Activated T-helper 2 cell treated with anti-CD3 and anti-CD28 coated beads, Interferon-gamma antibody, Interleukin-2, Interleukin-4, amounts not matched to agents 10 μg/mL and 5 μg/mL and 100 μg/mL, durations not matched to agents 14 hours and 24 hours and 36 hours (primary cell): ENCODE measurements around the gene BCL11B. TPM values are rescaled to one million over a fixed set of nuclear protein-coding genes. Genes with fewer than 3 reads are reported as not detected.

ENCODE experiments used
- DNase-seq: peaks from one replicate; pipeline ENCODE4 v3.0.0; 2021; ENCODE audit warnings: low spot score
- H3K27ac Mint-ChIP-seq: one replicate; pipeline ENCODE4 v1.8.0; 2021; ENCODE audit warnings: mixed read lengths
- H3K27me3 Mint-ChIP-seq: one replicate; pipeline ENCODE4 v1.8.0; 2021; ENCODE audit warnings: low read depth, mixed read lengths
- H3K36me3 Mint-ChIP-seq: one replicate; pipeline ENCODE4 v1.8.0; 2021; ENCODE audit warnings: low read depth, mixed read lengths
- H3K4me1 Mint-ChIP-seq: one replicate; pipeline ENCODE4 v1.8.0; 2021; ENCODE audit warnings: low read depth, mixed read lengths
- H3K4me3 Mint-ChIP-seq: one replicate; pipeline ENCODE4 v1.8.0; 2021; ENCODE audit warnings: low read depth, mild to moderate bottlenecking, moderate library complexity, mixed read lengths
- H3K9me3 Mint-ChIP-seq: one replicate; pipeline ENCODE4 v1.8.0; 2021; ENCODE audit warnings: mixed read lengths
- intact Hi-C: fragments of 100-400 bp; cut with micrococcal nuclease; formaldehyde crosslinking; loops from one replicate; pipeline ENCODE4 v1.15.1; 2023
- total RNA-seq: library from RNA; stranded (reverse); gene quantifications from 2 replicates; pipeline ENCODE4 v1.2.3, GENCODE V29; 2022

Gene BCL11B
- total RNA-seq, 1 donor from 2014 or later, result 34.1 TPM

- intact Hi-C loops, result no loop called here
- no peaks in the 10 kb centered on the region for H3K27me3 Mint-ChIP-seq
- H3K36me3 Mint-ChIP-seq, result peaks cover 35% of the 10 kb centered on the region
- no peak overlapping the region for H3K4me3 Mint-ChIP-seq
- no peak for DNase-seq
- no peaks in the 10 kb centered on the region for H3K9me3 Mint-ChIP-seq
- H3K27ac Mint-ChIP-seq, result peak overlapping the region; percentile 92
- peaks cover 89% of the 10 kb centered on the region for H3K4me1 Mint-ChIP-seq
Observed at GRCh38 chr14:99211410-99211809, 60.6 kb downstream of the BCL11B start.

GRCh38 chr14:99210333-99210732 lies 61.7 kb downstream of the BCL11B start:
- Mint-ChIP-seq H3K4me3 (no peak overlapping the region), H3K27me3 (no peaks in the 10 kb centered on the region), H3K4me1 (peaks cover 90% of the 10 kb centered on the region), H3K27ac (peak overlapping the region; percentile 62), H3K9me3 (no peaks in the 10 kb centered on the region), H3K36me3 (peaks cover 46% of the 10 kb centered on the region)
- no peak for DNase-seq
- intact Hi-C loops, result no loop called here

GRCh38 chr14:99209409-99209808 lies 62.6 kb downstream of the BCL11B start:
- Mint-ChIP-seq H3K27me3 (no peaks in the 10 kb centered on the region), H3K36me3 (peaks cover 55% of the 10 kb centered on the region), H3K4me1 (peaks cover 92% of the 10 kb centered on the region), H3K27ac (peak overlapping the region; percentile 63), H3K9me3 (no peaks in the 10 kb centered on the region), H3K4me3 (no peak overlapping the region)
- DNase-seq, result no peak
- intact Hi-C loops, result no loop called here

- no peak for DNase-seq
- Mint-ChIP-seq H3K4me1 (peaks cover 95% of the 10 kb centered on the region), H3K4me3 (no peak overlapping the region), H3K27me3 (no peaks in the 10 kb centered on the region), H3K9me3 (no peaks in the 10 kb centered on the region), H3K27ac (peak overlapping the region; percentile 72), H3K36me3 (peaks cover 56% of the 10 kb centered on the region)
- intact Hi-C loops, result no loop called here
Observed at GRCh38 chr14:99208318-99208717, 63.7 kb downstream of the BCL11B start.

- DNase-seq, result no peak
- intact Hi-C loops, result loop anchor here (2.0 kb wide), 1 partner anchor 15 kb away; no protein-coding TSS in a partner anchor
- H3K27me3 Mint-ChIP-seq, result no peaks in the 10 kb centered on the region
- H3K4me3 Mint-ChIP-seq, result no peak overlapping the region
- H3K4me1 Mint-ChIP-seq, result peaks cover 95% of the 10 kb centered on the region
- H3K9me3 Mint-ChIP-seq, result no peaks in the 10 kb centered on the region
- peak overlapping the region; percentile 72 for H3K27ac Mint-ChIP-seq
- H3K36me3 Mint-ChIP-seq, result peaks cover 54% of the 10 kb centered on the region
Observed at GRCh38 chr14:99207456-99207855, 64.5 kb downstream of the BCL11B start.

GRCh38 chr14:99206090-99206489 lies 65.9 kb downstream of the BCL11B start:
- DNase-seq, result no peak
- peak overlapping the region; percentile 24 for H3K4me3 Mint-ChIP-seq
- H3K9me3 Mint-ChIP-seq, result no peaks in the 10 kb centered on the region
- H3K4me1 Mint-ChIP-seq, result peaks cover 91% of the 10 kb centered on the region
- H3K36me3 Mint-ChIP-seq, result peaks cover 44% of the 10 kb centered on the region
- H3K27me3 Mint-ChIP-seq, result no peaks in the 10 kb centered on the region
- peak overlapping the region; percentile 74 for H3K27ac Mint-ChIP-seq
- intact Hi-C loops, result loop anchor here (2.0 kb wide), 1 partner anchor 13 kb away; no protein-coding TSS in a partner anchor

GRCh38 chr14:99205086-99205688 lies 66.8 kb downstream of the BCL11B start:
- Mint-ChIP-seq H3K4me1 (peaks cover 85% of the 10 kb centered on the region), H3K27ac (peak overlapping the region; percentile 74), H3K27me3 (no peaks in the 10 kb centered on the region), H3K4me3 (peak overlapping the region; percentile 4), H3K36me3 (peaks cover 39% of the 10 kb centered on the region), H3K9me3 (no peaks in the 10 kb centered on the region)
- intact Hi-C loops, result no loop called here
- no peak for DNase-seq

GRCh38 chr14:99203801-99204200 lies 68.2 kb downstream of the BCL11B start:
- Mint-ChIP-seq H3K36me3 (peaks cover 49% of the 10 kb centered on the region), H3K4me1 (peaks cover 85% of the 10 kb centered on the region), H3K27ac (peak overlapping the region; percentile 94), H3K27me3 (no peaks in the 10 kb centered on the region), H3K9me3 (no peaks in the 10 kb centered on the region), H3K4me3 (no peak overlapping the region)
- intact Hi-C loops, result no loop called here
- no peak for DNase-seq

- peaks cover 56% of the 10 kb centered on the region for H3K36me3 Mint-ChIP-seq
- H3K27me3 Mint-ChIP-seq, result no peaks in the 10 kb centered on the region
- peak overlapping the region; percentile 94 for H3K27ac Mint-ChIP-seq
- no peaks in the 10 kb centered on the region for H3K9me3 Mint-ChIP-seq
- DNase-seq, result no peak
- peaks cover 85% of the 10 kb centered on the region for H3K4me1 Mint-ChIP-seq
- H3K4me3 Mint-ChIP-seq, result peak overlapping the region; percentile 31
- intact Hi-C loops, result no loop called here
Observed at GRCh38 chr14:99203080-99203479, 68.9 kb downstream of the BCL11B start.

GRCh38 chr14:99202516-99202915 lies 69.5 kb downstream of the BCL11B start:
- Mint-ChIP-seq H3K9me3 (no peaks in the 10 kb centered on the region), H3K27me3 (no peaks in the 10 kb centered on the region), H3K36me3 (peaks cover 57% of the 10 kb centered on the region), H3K27ac (peak overlapping the region; percentile 94), H3K4me3 (peak overlapping the region; percentile 31), H3K4me1 (peaks cover 85% of the 10 kb centered on the region)
- no peak for DNase-seq
- intact Hi-C loops, result no loop called here

GRCh38 chr14:99201351-99202073 lies 70.5 kb downstream of the BCL11B start:
- Mint-ChIP-seq H3K36me3 (peaks cover 59% of the 10 kb centered on the region), H3K4me3 (no peak overlapping the region), H3K27me3 (no peaks in the 10 kb centered on the region), H3K9me3 (no peaks in the 10 kb centered on the region), H3K4me1 (peaks cover 83% of the 10 kb centered on the region), H3K27ac (peak overlapping the region; percentile 65)
- DNase-seq, result no peak
- intact Hi-C loops, result no loop called here

- Mint-ChIP-seq H3K9me3 (no peaks in the 10 kb centered on the region), H3K4me3 (no peak overlapping the region), H3K27ac (peak overlapping the region; percentile 65), H3K36me3 (peaks cover 55% of the 10 kb centered on the region), H3K4me1 (peaks cover 81% of the 10 kb centered on the region), H3K27me3 (no peaks in the 10 kb centered on the region)
- intact Hi-C loops, result no loop called here
- no peak for DNase-seq
Observed at GRCh38 chr14:99200654-99201005, 71.4 kb downstream of the BCL11B start.

GRCh38 chr14:99199846-99200653 lies 71.9 kb downstream of the BCL11B start:
- Mint-ChIP-seq H3K27me3 (no peaks in the 10 kb centered on the region), H3K9me3 (no peaks in the 10 kb centered on the region), H3K36me3 (peaks cover 51% of the 10 kb centered on the region), H3K4me3 (no peak overlapping the region), H3K27ac (peak overlapping the region; percentile 21), H3K4me1 (peaks cover 81% of the 10 kb centered on the region)
- no peak for DNase-seq
- intact Hi-C loops, result no loop called here
